Measurements from ENCODE around the gene PCDHGA12.

PCDHGA12 gene

GRCh38 chr5:141477044-141477575 is 46.8 kb downstream of the PCDHGA12 start:
- H3K27me3 ChIP-seq: peaks cover 98% of the 10 kb centered on the region
- H3K4me1 ChIP-seq (ENCODE audit: control insufficient read depth in 1 of 2, insufficient read depth in 1 of 2, low read depth in 1 of 2, low read length in 1 of 2): peaks cover 16 to 17% of the 10 kb centered on the region in 2 experiments
- TF ChIP-seq CTCF (IDR thresholded peaks at IDR 0.05): no peak
- H3K4me3 ChIP-seq (ENCODE audit: low read depth in 1 of 2, low read length in 1 of 2): no peak overlapping the region
- H3K27ac ChIP-seq: no peak overlapping the region
- H3K36me3 ChIP-seq: no peaks in the 10 kb centered on the region
- H3K9me3 ChIP-seq: no peaks in the 10 kb centered on the region

- no peak overlapping the region for H3K4me3 ChIP-seq (ENCODE audit: low read depth in 1 of 2, low read length in 1 of 2)
- H3K9me3 ChIP-seq: no peaks in the 10 kb centered on the region
- H3K4me1 ChIP-seq (ENCODE audit: control insufficient read depth in 1 of 2, insufficient read depth in 1 of 2, low read depth in 1 of 2, low read length in 1 of 2): peaks cover 16 to 17% of the 10 kb centered on the region in 2 experiments
- peaks cover 100% of the 10 kb centered on the region for H3K27me3 ChIP-seq
- no peak for TF ChIP-seq CTCF (IDR thresholded peaks at IDR 0.05)
- no peaks in the 10 kb centered on the region for H3K36me3 ChIP-seq
- H3K27ac ChIP-seq: no peak overlapping the region
These were observed 47.5 kb downstream of the PCDHGA12 start for GRCh38 chr5:141477815-141478214.

GRCh38 chr5:141478321-141478945 is 48.1 kb downstream of the PCDHGA12 start:
- peaks cover 100% of the 10 kb centered on the region for H3K27me3 ChIP-seq
- H3K4me1 ChIP-seq (ENCODE audit: control insufficient read depth in 1 of 2, insufficient read depth in 1 of 2, low read depth in 1 of 2, low read length in 1 of 2): peaks cover 16 to 17% of the 10 kb centered on the region in 2 experiments
- no peak for TF ChIP-seq CTCF (IDR thresholded peaks at IDR 0.05)
- no peak overlapping the region for H3K4me3 ChIP-seq (ENCODE audit: low read depth in 1 of 2, low read length in 1 of 2)
- no peaks in the 10 kb centered on the region for H3K9me3 ChIP-seq
- no peaks in the 10 kb centered on the region for H3K36me3 ChIP-seq
- H3K27ac ChIP-seq: no peak overlapping the region

GRCh38 chr5:141479776-141480175 is 49.5 kb downstream of the PCDHGA12 start:
- TF ChIP-seq CTCF (IDR thresholded peaks at IDR 0.05): no peak
- peaks cover 16 to 17% of the 10 kb centered on the region in 2 experiments for H3K4me1 ChIP-seq (ENCODE audit: control insufficient read depth in 1 of 2, insufficient read depth in 1 of 2, low read depth in 1 of 2, low read length in 1 of 2)
- peaks cover 100% of the 10 kb centered on the region for H3K27me3 ChIP-seq
- H3K36me3 ChIP-seq: no peaks in the 10 kb centered on the region
- no peaks in the 10 kb centered on the region for H3K9me3 ChIP-seq
- H3K4me3 ChIP-seq (ENCODE audit: low read depth in 1 of 2, low read length in 1 of 2): no peak overlapping the region
- H3K27ac ChIP-seq: no peak overlapping the region
